A204.1 (cell line): Measurements from ENCODE around the gene ANKRD63.

Source experiments
- FAIRE-seq: peaks from 2 replicates; lab custom pipeline; 2012; peaks lifted over from hg19 to GRCh38; lab: Jason Lieb, UNC

Gene ANKRD63

GRCh38 chr15:40312370-40313158 is 29.7 kb upstream of the ANKRD63 start:
- no peak for FAIRE-seq

DNA sequence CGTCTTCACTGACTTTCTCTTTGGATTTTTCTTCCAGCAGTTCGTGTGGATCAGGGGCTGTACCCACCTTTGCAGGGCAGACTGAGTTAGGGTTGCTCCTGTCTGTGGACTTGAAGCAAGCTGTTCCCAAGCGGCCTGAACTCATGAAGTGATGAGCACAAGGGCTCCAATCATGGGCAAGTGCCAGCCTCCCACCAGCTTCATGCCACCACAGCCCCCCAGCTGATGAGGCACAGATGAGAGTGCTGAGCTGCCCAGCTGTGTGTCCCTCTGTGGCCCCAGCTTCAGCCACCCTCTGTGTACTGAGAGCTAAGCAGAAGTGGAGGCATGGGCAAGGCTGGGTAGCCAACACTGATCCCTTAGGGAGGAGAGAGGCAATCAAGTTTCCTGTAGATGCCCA is 28.1 kb upstream of the ANKRD63 start:
- FAIRE-seq, result no peak

GRCh38 chr15:40310001-40310959 is 27.4 kb upstream of the ANKRD63 start:
- FAIRE-seq, result no peak

DNA sequence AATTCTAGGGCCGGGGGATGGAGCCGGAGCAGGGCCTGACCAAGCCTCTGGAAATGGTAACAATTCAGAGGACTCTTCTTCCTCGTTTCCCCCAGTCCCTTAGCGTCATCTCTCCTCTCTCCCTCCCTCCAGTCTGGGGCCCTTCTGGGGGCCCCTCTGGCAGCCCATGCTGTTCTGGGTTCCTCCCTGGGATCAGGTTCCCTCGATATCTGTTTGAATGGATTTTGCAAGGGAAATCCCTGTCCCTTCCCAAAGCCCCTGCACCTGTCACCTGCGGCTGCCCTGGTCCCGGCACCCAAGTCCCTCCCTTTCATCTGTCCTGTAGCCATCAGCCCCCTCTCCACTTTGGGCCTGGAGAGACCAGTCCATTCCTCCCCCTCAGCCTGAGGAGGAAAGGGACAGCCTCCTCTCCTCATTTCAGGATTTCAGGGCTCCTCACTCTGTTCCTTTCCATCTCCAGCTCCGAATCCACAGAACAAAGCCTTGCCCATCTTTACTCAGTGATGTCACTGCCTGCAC is 26.5 kb upstream of the ANKRD63 start:
- FAIRE-seq, result no peak

GRCh38 chr15:40307421-40308211 is 24.8 kb upstream of the ANKRD63 start, which contains the start of gene PLCB2:
Gene PLCB2, minus strand, starts transcription at chr15:40307935. Its CDS starts 263 bp downstream, at chr15:40307672.
- no peak for FAIRE-seq

DNA sequence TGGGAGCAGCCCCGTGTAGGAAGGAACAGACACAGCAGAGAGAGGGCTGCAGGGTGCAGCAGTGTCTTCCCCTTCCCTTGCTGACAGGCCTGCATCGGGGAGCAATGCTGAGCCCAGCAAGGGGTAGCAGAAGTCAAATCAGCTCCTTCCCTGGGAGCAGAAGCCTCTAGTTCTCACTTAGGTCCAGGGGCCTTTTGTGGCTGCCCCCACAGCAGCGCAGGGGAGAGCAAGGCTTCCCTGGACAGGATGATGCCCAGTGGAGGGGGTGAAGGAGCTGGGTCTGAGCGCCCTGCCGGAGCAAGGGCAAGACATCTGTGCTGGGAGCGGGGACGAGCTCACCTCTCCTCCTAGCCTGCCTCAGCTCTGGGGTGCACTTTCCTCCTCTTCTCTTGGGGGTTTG is 24.0 kb upstream of the ANKRD63 start:
- no peak for FAIRE-seq

DNA sequence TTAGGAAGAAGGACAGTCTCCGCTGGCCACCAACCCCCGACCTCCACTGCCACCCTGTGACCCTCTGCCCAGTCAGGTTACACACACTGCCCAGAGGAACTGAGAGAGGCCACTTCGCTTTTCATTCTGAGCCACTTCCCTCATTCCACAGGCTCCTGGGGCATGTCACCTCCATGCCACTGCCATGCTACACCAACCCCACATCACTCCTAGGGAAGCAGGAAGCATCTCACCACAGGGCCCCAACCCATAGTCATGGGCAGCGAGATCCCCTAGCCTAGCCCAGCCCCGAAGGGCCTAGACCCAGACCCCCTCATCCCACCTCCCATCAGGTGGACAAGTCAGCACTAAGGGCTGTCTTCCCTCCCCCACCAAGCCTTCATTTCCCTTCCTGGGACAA is 23.5 kb upstream of the ANKRD63 start:
- no peak for FAIRE-seq

- no peak for FAIRE-seq
Measured at GRCh38 chr15:40305281-40305680, 22.4 kb upstream of the ANKRD63 start.

DNA sequence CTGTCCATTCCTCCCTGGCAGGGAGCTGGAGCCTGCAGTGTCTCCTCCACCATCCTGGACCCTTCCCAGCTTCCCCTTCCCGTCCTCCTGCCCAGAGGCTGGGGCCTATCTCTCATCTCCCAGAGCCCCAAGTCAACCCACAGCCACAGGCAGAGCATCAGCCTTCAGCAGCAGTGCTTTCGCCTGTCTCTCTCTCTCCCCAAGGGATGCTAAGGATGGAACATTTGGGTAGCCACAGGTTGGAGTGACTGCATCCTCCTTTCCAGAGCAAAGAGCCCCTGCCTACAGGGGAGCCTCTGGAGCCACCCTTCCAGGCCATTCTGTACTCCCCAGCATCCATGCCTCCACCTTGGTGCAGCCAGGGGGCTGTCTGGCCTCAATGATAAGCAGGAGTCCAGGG is 20.7 kb upstream of the ANKRD63 start:
- no peak for FAIRE-seq

DNA sequence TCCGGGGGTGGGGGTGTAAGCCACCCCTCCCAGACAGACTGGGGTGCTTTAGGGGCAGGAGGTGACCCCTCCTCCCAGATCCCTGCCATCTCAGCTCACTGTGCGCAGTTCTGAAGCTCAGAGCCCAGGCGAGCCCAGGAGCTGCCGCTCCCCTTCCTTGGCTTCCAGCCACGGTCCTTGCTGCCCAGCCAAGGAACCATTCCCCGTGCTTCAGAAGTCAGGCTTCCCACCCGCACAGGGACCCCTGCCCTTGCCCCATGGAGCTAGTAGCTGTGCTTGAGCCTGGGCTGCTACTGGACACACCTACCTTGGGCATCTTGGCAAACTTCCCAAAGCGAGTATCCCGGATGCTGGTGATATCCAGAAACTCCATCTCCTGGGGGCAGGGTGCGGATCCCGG is 20.1 kb upstream of the ANKRD63 start:
- FAIRE-seq, result no peak

DNA sequence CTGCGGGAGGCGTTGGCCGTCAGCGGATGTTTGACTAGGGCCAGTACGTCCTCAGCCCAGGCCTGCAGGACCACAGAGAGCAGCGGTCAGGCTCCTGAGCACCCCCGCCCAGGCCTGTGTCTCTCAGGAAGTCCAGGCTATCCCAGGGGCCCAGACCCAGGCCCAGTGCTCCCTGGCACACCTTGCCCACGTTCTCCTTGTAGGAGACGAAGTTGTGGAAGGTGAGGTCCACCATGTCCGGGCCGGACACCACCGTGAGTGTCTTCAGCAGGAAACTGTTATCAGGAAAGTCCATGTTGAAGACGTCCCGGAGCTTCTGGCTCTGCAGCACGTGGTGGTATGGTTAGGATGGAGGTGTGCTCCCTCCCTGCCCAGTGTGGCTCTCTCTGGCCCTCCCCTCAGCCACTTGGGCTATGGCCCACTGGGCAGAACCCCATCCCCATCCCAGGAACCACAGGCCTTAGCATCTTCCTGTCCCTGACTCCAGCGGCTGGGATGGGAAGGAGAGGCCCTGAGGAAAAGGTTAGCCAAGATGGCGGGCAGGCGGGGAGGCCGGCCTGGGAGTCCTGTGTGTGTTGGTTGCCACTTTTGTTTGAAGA is 19.5 kb upstream of the ANKRD63 start:
- FAIRE-seq, result no peak

- no peak for FAIRE-seq
Measured at GRCh38 chr15:40301467-40302179, 18.8 kb upstream of the ANKRD63 start.

- FAIRE-seq, result no peak
Measured at GRCh38 chr15:40300771-40301170, 17.9 kb upstream of the ANKRD63 start.

DNA sequence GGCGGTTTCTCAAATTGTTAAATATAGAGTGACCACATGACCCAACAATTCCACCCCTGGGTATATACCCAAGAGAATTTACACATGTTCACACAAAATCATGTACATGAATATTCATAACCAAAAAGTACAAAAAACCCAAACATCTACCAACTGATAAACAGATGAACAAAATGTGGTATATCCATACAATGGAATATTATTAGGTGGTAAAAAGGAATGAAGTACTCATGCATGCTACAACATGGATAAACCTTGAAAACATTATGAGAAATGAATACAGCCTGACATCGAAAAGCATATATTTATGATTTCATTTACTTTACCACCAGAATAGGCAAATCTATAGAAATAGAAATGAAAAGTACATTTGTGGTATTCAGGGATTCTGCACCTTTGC is 17.5 kb upstream of the ANKRD63 start:
- no peak for FAIRE-seq

- no peak for FAIRE-seq
Measured at GRCh38 chr15:40298216-40298935, 15.5 kb upstream of the ANKRD63 start.

DNA sequence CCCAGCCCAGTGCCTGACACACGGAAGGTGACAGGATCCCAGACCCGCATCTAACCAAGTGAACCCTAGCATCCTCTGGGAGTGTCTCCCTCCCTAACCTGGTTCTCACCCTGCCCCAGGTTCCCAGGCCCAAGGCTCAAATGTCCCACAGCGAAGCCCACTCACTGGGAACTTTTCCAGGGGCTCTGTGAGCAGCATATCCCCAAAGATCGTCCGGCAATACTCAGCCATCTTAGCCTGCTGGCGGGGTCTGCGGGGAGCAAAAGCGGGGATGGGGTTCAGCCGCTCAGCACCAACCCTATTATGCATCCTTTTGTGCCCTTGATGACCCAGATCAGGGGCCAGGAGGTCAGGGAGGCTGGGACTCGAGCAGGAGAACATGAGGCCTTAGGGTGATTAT is 14.5 kb upstream of the ANKRD63 start:
- no peak for FAIRE-seq

- FAIRE-seq, result no peak
Measured at GRCh38 chr15:40296561-40297230, 13.8 kb upstream of the ANKRD63 start.

DNA sequence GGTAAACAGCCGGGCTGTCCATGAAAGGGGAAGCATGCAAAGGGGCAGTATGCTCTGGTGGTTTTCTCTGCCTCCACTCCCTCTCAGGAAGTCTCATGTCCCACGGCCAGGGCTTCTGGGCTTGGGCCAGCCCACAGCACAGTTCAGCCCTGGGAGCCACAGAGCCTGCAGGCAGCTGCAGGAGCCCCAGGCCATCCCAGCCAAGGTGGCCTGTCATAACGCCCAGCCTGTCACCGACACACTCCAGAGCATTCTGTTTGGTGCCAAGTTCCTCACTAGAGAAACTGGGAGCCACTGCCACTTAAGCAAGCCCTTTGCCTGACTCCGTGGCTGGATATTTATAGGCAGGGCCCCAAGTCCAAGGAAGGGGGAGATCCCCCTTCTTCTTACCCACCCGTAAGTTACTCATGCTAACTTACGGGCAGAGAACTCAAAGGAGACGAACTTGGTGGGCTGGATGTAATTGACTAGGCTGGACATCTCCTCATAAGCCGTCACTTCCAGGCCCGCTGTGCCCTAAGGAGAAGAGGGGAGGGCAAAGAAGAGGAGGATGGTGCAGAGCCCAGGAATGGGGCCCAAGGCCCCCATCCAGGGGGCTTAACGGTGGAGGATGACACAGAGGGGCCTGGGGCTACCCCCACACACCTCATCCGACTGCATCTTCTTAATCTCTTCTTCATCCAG is 13.2 kb upstream of the ANKRD63 start:
- FAIRE-seq, result no peak

GRCh38 chr15:40295297-40295696 is 12.4 kb upstream of the ANKRD63 start:
- FAIRE-seq, result no peak
